BJ (cell line): ENCODE results near the gene PASK. TPM values are rescaled to one million over a fixed set of nuclear protein-coding genes. Genes with fewer than 3 reads are reported as not detected.
"Not testable (repeated sequence)": the region's sequence is repeated elsewhere in the genome, so short reads cannot be mapped to it uniquely, and the experiment has no call there.

Source experiments
- CTCF ChIA-PET: fragments of 350-600 bp; formaldehyde crosslinking; extraction: SDS; loops from one replicate; lab custom pipeline; 2021; ENCODE audit warnings: antibody characterized with exemption, inconsistent platforms; lab: Yijun Ruan, JAX
- POLR2A ChIA-PET: fragments of 300-600 bp; sonication (Branson Sonifier 250); formaldehyde crosslinking; extraction: SDS; loops from one replicate; lab custom pipeline; 2021; ENCODE audit warnings: antibody characterized with exemption; lab: Charles Lee
- DNase-seq: peaks from one replicate; pipeline ENCODE4 v3.0.0-alpha.2; 2011; ENCODE audit warnings: low read depth
- H3K27me3 ChIP-seq: 2 replicates; pipeline ENCODE4 v1.6.0; 2011; ENCODE audit warnings: low read length; ENCODE audit not compliant: control insufficient read depth, insufficient read depth
- H3K36me3 ChIP-seq: 2 replicates; pipeline ENCODE4 v1.5.1; 2011; ENCODE audit warnings: low read length; ENCODE audit not compliant: control insufficient read depth, insufficient read depth
- H3K4me3 ChIP-seq: 2 replicates; pipeline ENCODE4 v1.5.1; 2011; ENCODE audit warnings: low read depth, mild to moderate bottlenecking, control low read depth, low read length
- CTCF ChIP-seq: IDR thresholded peaks from 2 replicates; pipeline ENCODE4 v1.5.1; 2011; ENCODE audit warnings: low read depth, mild to moderate bottlenecking, control low read depth, inconsistent platforms, low read length, moderate library complexity; ENCODE audit not compliant: insufficient read depth
- polyA plus RNA-seq: library from polyadenylated mRNA; depleted of rRNA; stranded (reverse); fragments of >200 nt; gene quantifications from 2 replicates; pipeline ENCODE4 v1.2.3, GENCODE V29; 2011

Gene PASK
- polyA plus RNA-seq, 1 experiment = 3.4 TPM

GRCh38 chr2:241094924-241095420, 54.3 kb downstream of the PASK start:
- Histone ChIP-seq H3K36me3 (peaks cover 28% of the 10 kb centered on the region), H3K4me3 (no peak overlapping the region), H3K27me3 (no peaks in the 10 kb centered on the region)
- CTCF ChIA-PET = interaction anchor here (0.6 to 1.4 kb wide), 2 partner anchors 17 to 134 kb away, joined by 6 to 10 read pairs; no protein-coding TSS in a partner anchor
- no peak for DNase-seq
- POLR2A ChIA-PET = no interaction called here
- no peak for TF ChIP-seq CTCF

GRCh38 chr2:241094172-241094571, 55.1 kb downstream of the PASK start:
- ChIA-PET POLR2A (no interaction called here), CTCF (interaction anchor here (0.6 to 1.9 kb wide), 2 partner anchors 16 to 135 kb away, joined by 6 read pairs; no protein-coding TSS in a partner anchor)
- H3K4me3 ChIP-seq = no peak overlapping the region
- no peak for DNase-seq
- no peak for TF ChIP-seq CTCF
- no peaks in the 10 kb centered on the region for H3K27me3 ChIP-seq
- H3K36me3 ChIP-seq = peaks cover 27% of the 10 kb centered on the region

- CTCF ChIA-PET = interaction anchor here (1.9 kb wide), 1 partner anchor 15 kb away, joined by 6 read pairs; no protein-coding TSS in a partner anchor
- DNase-seq, H3K4me3 ChIP-seq, H3K27me3 ChIP-seq, POLR2A ChIA-PET: not testable (repeated sequence)
- peaks cover 28% of the 10 kb centered on the region for H3K36me3 ChIP-seq
Observed at GRCh38 chr2:241093133-241093781, 56.0 kb downstream of the PASK start.

- DNase-seq = no peak
- POLR2A ChIA-PET = no interaction called here
- peaks cover 32% of the 10 kb centered on the region for H3K36me3 ChIP-seq
- CTCF ChIA-PET = interaction anchor here (1.9 kb wide), 1 partner anchor 14 kb away, joined by 6 read pairs; no protein-coding TSS in a partner anchor
- no peak overlapping the region for H3K4me3 ChIP-seq
- TF ChIP-seq CTCF = no peak
- H3K27me3 ChIP-seq = no peaks in the 10 kb centered on the region
Observed at GRCh38 chr2:241092677-241093076, 56.6 kb downstream of the PASK start.

- DNase-seq = no peak
- H3K36me3 ChIP-seq = peaks cover 32% of the 10 kb centered on the region
- ChIA-PET POLR2A (no interaction called here), CTCF (interaction anchor here (1.9 kb wide), 1 partner anchor 14 kb away, joined by 6 read pairs; no protein-coding TSS in a partner anchor)
- no peak for TF ChIP-seq CTCF
- no peaks in the 10 kb centered on the region for H3K27me3 ChIP-seq
- H3K4me3 ChIP-seq = no peak overlapping the region
Observed at GRCh38 chr2:241091734-241092445, 57.4 kb downstream of the PASK start.
